Uterus (tissue), 4 donors: ENCODE data around the gene SBNO1. TPM values are rescaled to one million over a fixed set of nuclear protein-coding genes. Genes with fewer than 3 reads are reported as not detected.
"Not testable (repeated sequence)": the region's sequence is repeated elsewhere in the genome, so short reads cannot be mapped to it uniquely, and the experiment has no call there.

Experiments
- DNase-seq, 2 donors: peaks; one replicate each; pipeline ENCODE4 v3.0.0-alpha.2; 2019 to 2020
- H3K27ac ChIP-seq, 2 donors: fragments of 200-600 bp; sonication (generic); 1 replicate in 1 of 2; 2 replicates in 1 of 2; pipeline ENCODE4 v1.5.1; 2016 to 2018
- H3K27me3 ChIP-seq, 2 donors: fragments of 200-600 bp; sonication (generic); one replicate each; pipeline ENCODE4 v1.5.1; 2018 to 2019; ENCODE audit warnings: control low read depth in 1 of 2
- H3K36me3 ChIP-seq, 2 donors: fragments of 200-600 bp; sonication (generic); one replicate each; pipeline ENCODE4 v1.5.1; 2019; ENCODE audit warnings: control low read depth in 1 of 2
- H3K4me1 ChIP-seq, 2 donors: fragments of 200-600 bp; sonication (generic); one replicate each; pipeline ENCODE4 v1.5.1; 2018 to 2019; ENCODE audit warnings: control low read depth in 1 of 2
- H3K4me3 ChIP-seq, 2 donors: fragments of 200-600 bp; sonication (generic); 1 replicate in 1 of 2; 2 replicates in 1 of 2; pipeline ENCODE4 v1.5.1; 2018 to 2019; ENCODE audit warnings: mild to moderate bottlenecking in 1 of 2
- H3K9me3 ChIP-seq, 2 donors: fragments of 200-600 bp; sonication (generic); one replicate each; pipeline ENCODE4 v1.5.1; 2019; ENCODE audit warnings: control low read depth in 1 of 2
- CTCF ChIP-seq, 4 experiments: fragments of 200-600 bp in 2 of 4; fragments of 450-650 bp in 2 of 4; sonication (generic) in 2 of 4; IDR thresholded peaks; one replicate each; pipeline ENCODE4 v1.5.1; 2016 to 2019; ENCODE audit warnings: antibody characterized with exemption in 4 of 4, mild to moderate bottlenecking in 2 of 4, moderate library complexity in 1 of 4
- POLR2A ChIP-seq, 2 donors: fragments of 450-650 bp; IDR thresholded peaks; one replicate each; pipeline ENCODE4 v1.6.1; 2016; ENCODE audit warnings: antibody characterized with exemption in 2 of 2, mild to moderate bottlenecking in 1 of 2, moderate library complexity in 1 of 2
- intact Hi-C: fragments of 100-400 bp; cut with DNase I; formaldehyde crosslinking; loops from one replicate; pipeline ENCODE4 v1.15.1; 2023; ENCODE audit warnings: low total_unique reads
- total RNA-seq, 4 donors: library from RNA; depleted of rRNA in 3 of 4; stranded (reverse); fragments of >200 nt in 3 of 4; gene quantifications; one replicate each; pipeline versions ENCODE4 v1.1.0 to v1.2.4, GENCODE V29; 2014 to 2023
- donor health status: DM: yes; HTN: yes; CAD: no.

Gene SBNO1
- total RNA-seq: 10 to 100 TPM; 16.8 to 40.5 (median 33.0) TPM

- H3K4me3 ChIP-seq: peak within 1 kb of the TSS; percentile 78 to 95
- intact Hi-C loops: no loop called here
- no peaks in the 10 kb centered on the region for H3K36me3 ChIP-seq
- TF ChIP-seq POLR2A (IDR thresholded peaks at IDR 0.05) (peak; percentile 56 to 78), CTCF (IDR thresholded peaks at IDR 0.05) (peak in 1 of 4 experiments; percentile 10)
- no peaks in the 10 kb centered on the region for H3K27me3 ChIP-seq
- peak; percentile 90 to 94 for DNase-seq
- no peaks in the 10 kb centered on the region for H3K9me3 ChIP-seq
- H3K4me1 ChIP-seq: peaks cover 5 to 9% of the 10 kb centered on the region in 2 donors
- peak within 1 kb of the TSS; percentile 94 to 96 for H3K27ac ChIP-seq
Measured at GRCh38 chr12:123364532-123365024, at the start of gene SBNO1. Gene SBNO1, minus strand, starts transcription at chr12:123364847. Its CDS starts 14,406 bp downstream, at chr12:123350441.

GRCh38 chr12:123410041-123410412 is 45.4 kb upstream of the SBNO1 start:
- intact Hi-C loops: no loop called here
- Histone ChIP-seq H3K4me3 (no peak overlapping the region), H3K4me1 (no peaks in the 10 kb centered on the region), H3K36me3 (no peaks in the 10 kb centered on the region), H3K27me3 (no peaks in the 10 kb centered on the region), H3K9me3 (no peaks in the 10 kb centered on the region), H3K27ac (no peak overlapping the region)
- TF ChIP-seq CTCF (IDR thresholded peaks at IDR 0.05): no peak
- no peak for TF ChIP-seq POLR2A (IDR thresholded peaks at IDR 0.05)
- DNase-seq: no peak

GRCh38 chr12:123409284-123410040 is 44.8 kb upstream of the SBNO1 start:
- not testable (repeated sequence) for DNase-seq

GRCh38 chr12:123408619-123409018 is 44.0 kb upstream of the SBNO1 start:
- H3K9me3 ChIP-seq, DNase-seq, H3K4me1 ChIP-seq, H3K36me3 ChIP-seq, H3K4me3 ChIP-seq, intact Hi-C loops, H3K27ac ChIP-seq, H3K27me3 ChIP-seq: not testable (repeated sequence)

More at GRCh38 chr12:123409284-123410040, 44.8 kb upstream of the SBNO1 start:
- H3K27ac ChIP-seq, H3K9me3 ChIP-seq, H3K4me3 ChIP-seq, H3K4me1 ChIP-seq, H3K36me3 ChIP-seq, intact Hi-C loops, H3K27me3 ChIP-seq: not testable (repeated sequence)

GRCh38 chr12:123407934-123408333 is 43.3 kb upstream of the SBNO1 start:
- H3K4me3 ChIP-seq, H3K36me3 ChIP-seq, intact Hi-C loops, H3K27me3 ChIP-seq, H3K9me3 ChIP-seq, H3K27ac ChIP-seq, H3K4me1 ChIP-seq, DNase-seq: not testable (repeated sequence)

- H3K4me3 ChIP-seq, DNase-seq, H3K9me3 ChIP-seq, H3K27me3 ChIP-seq, H3K27ac ChIP-seq, H3K36me3 ChIP-seq, intact Hi-C loops, H3K4me1 ChIP-seq: not testable (repeated sequence)
Measured at GRCh38 chr12:123407269-123407668, 42.6 kb upstream of the SBNO1 start.

- Histone ChIP-seq H3K36me3 (no peaks in the 10 kb centered on the region), H3K9me3 (no peaks in the 10 kb centered on the region)
Measured at GRCh38 chr12:123404581-123404980, 39.9 kb upstream of the SBNO1 start.

More at GRCh38 chr12:123404581-123404980, 39.9 kb upstream of the SBNO1 start:
- no peak for DNase-seq
- TF ChIP-seq POLR2A (IDR thresholded peaks at IDR 0.05) (no peak), CTCF (IDR thresholded peaks at IDR 0.05) (no peak)
- Histone ChIP-seq H3K4me3 (no peak overlapping the region), H3K27ac (no peak overlapping the region), H3K27me3 (no peaks in the 10 kb centered on the region), H3K4me1 (peaks cover 0 to 7% of the 10 kb centered on the region in 2 donors)
- intact Hi-C loops: no loop called here
